Measurements from ENCODE around the gene CACNA1F. TPM values are rescaled to one million over a fixed set of nuclear protein-coding genes. Genes with fewer than 3 reads are reported as not detected.

The CACNA1F gene
- total RNA-seq, 1 donor from 2014 or later, result 0.25 TPM

GRCh38 chrX:49260221-49260985 is 27.3 kb upstream of the CACNA1F start:
- Histone ChIP-seq H3K4me1 (no peaks in the 10 kb centered on the region), H3K9me3 (no peaks in the 10 kb centered on the region), H3K4me3 (no peak overlapping the region), H3K27ac (no peak overlapping the region), H3K36me3 (no peaks in the 10 kb centered on the region), H3K27me3 (no peaks in the 10 kb centered on the region)
- no peak for DNase-seq (ENCODE audit: extremely low spot score in 2 of 2)
- intact Hi-C loops (cut with DNase I), result loop anchor here (10.0 kb wide), 1 partner anchor 66 kb away; no protein-coding TSS in a partner anchor
- TF ChIP-seq POLR2A (IDR thresholded peaks at IDR 0.05), result no peak
- TF ChIP-seq CTCF (IDR thresholded peaks at IDR 0.05), result no peak
- no peak for TF ChIP-seq POLR2AphosphoS5 (IDR thresholded peaks at IDR 0.05; ENCODE audit: insufficient read depth in 1 of 2, low read depth in 1 of 2)

DNA sequence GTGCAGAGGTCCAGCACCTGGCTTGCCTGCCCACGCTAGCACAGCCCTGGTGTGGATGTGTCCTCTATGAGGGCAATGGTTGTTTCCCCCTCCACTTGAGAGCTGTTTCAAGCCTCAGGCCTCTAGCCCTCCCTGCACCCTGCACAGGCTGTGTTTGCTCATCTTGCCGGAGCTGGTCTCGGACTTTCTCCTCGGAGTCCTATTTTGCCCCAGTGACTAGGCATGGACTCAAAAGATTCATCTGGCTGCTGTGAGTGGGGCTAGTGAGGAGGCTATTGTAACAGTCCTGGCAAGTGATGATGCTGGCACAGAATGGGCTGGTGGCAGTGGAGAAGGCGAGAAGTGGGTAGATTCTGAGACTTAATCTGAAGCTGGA is 25.6 kb upstream of the CACNA1F start:
- no peak for TF ChIP-seq POLR2AphosphoS5 (IDR thresholded peaks at IDR 0.05; ENCODE audit: insufficient read depth in 1 of 2, low read depth in 1 of 2)
- TF ChIP-seq POLR2A (IDR thresholded peaks at IDR 0.05), result no peak
- no peak for TF ChIP-seq CTCF (IDR thresholded peaks at IDR 0.05)
- intact Hi-C loops (cut with DNase I), result no loop called here

DNA sequence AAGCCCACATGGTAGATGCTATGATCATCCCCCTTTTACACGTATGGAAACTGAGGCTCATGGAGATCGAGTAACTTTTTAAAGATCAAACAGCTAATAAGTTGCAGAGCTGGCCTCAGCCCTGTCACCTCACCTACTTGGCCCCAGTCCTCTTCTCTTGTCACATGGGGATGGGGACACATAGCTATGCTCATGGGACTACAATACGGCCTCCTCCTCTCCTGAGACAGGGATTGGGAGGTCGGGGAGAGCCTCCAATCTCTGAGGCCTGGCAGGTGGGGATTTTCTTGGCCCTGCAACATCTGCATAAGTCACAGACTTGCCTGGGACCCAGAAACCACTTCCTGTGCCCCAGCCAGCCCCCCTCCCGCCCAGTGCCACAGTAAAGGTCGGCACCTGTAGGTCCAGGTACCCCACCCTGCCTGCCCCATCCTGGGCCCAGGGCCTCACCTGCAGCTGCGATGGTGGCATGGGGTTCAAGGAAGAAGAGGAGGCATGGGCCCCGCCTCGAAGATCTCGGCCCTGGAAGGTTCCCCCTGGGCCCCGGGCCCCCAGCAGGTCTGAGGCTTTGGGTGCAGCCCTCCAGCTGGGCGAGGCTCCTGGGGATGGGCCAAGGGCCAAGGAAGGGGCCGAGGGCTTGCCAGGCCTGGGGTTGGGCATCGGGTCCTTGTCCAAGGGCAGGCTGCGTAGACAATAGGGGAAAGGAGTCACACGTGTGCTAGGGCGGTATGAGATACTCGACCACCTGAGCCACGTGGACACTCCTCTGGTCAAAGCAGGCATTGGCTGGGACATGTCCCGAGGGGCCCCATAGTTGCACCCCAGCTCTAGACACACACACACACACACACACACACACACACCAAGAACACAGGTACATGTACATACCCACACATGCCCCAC is 25.0 kb upstream of the CACNA1F start:
- H3K36me3 ChIP-seq, result no peaks in the 10 kb centered on the region
- H3K27me3 ChIP-seq, result no peaks in the 10 kb centered on the region
- no peak for DNase-seq (ENCODE audit: extremely low spot score in 2 of 2)
- no peak overlapping the region for H3K4me3 ChIP-seq
- H3K27ac ChIP-seq, result no peak overlapping the region
- no peaks in the 10 kb centered on the region for H3K9me3 ChIP-seq
- TF ChIP-seq POLR2A (IDR thresholded peaks at IDR 0.05) (no peak), CTCF (IDR thresholded peaks at IDR 0.05) (no peak), POLR2AphosphoS5 (IDR thresholded peaks at IDR 0.05; ENCODE audit: insufficient read depth in 1 of 2, low read depth in 1 of 2) (no peak)
- intact Hi-C loops (cut with DNase I), result no loop called here
- H3K4me1 ChIP-seq, result no peaks in the 10 kb centered on the region

More for the DNA sequence above, 25.6 kb upstream of the CACNA1F start:
- H3K27me3 ChIP-seq, result no peaks in the 10 kb centered on the region
- no peak overlapping the region for H3K27ac ChIP-seq
- H3K4me1 ChIP-seq, result no peaks in the 10 kb centered on the region
- H3K9me3 ChIP-seq, result no peaks in the 10 kb centered on the region
- H3K36me3 ChIP-seq, result no peaks in the 10 kb centered on the region
- no peak for DNase-seq (ENCODE audit: extremely low spot score in 2 of 2)
- no peak overlapping the region for H3K4me3 ChIP-seq

DNA sequence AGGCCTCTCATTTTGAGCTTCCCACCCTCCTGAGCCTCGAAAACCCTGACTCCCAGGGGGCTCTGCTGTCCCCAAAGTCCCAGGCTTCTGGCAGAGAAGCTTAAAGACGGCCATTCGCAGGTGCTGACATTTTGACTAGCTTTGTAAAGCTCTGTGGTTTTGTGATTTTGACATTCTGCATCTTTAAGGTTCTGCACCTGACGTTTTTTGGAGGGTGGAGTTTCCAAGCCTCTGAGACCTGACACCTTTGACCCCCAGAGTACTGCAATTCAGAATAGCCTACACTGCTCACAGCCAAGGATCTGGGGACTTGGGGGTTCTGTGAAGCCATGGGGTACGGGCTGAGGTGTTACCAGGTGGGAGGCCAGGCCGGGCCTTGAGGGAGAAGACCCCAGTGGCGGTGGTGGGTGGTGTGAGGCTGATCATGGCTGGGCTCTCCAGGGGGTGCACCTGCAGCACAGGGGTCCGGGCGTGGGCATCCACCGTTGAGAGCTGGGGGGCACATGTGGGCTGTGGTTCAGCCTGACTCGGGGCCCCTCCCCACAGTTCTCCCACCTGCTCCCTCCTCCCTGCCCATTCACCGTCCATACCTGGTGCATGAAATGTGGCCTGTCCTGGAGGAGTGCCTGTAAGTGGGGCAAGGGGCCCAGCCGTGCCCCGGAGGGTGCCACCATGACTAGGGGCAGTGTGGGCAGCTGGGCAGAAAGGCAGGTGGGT is 24.1 kb upstream of the CACNA1F start:
- Histone ChIP-seq H3K36me3 (no peaks in the 10 kb centered on the region), H3K4me3 (no peak overlapping the region), H3K4me1 (no peaks in the 10 kb centered on the region), H3K9me3 (no peaks in the 10 kb centered on the region), H3K27ac (no peak overlapping the region), H3K27me3 (no peaks in the 10 kb centered on the region)
- intact Hi-C loops (cut with DNase I), result no loop called here
- TF ChIP-seq POLR2AphosphoS5 (IDR thresholded peaks at IDR 0.05; ENCODE audit: insufficient read depth in 1 of 2, low read depth in 1 of 2), result no peak
- TF ChIP-seq POLR2A (IDR thresholded peaks at IDR 0.05), result no peak
- no peak for TF ChIP-seq CTCF (IDR thresholded peaks at IDR 0.05)
- DNase-seq (ENCODE audit: extremely low spot score in 2 of 2), result no peak
